K562 (cell line): ENCODE measurements around the gene ARMC2. TPM values are rescaled to one million over a fixed set of nuclear protein-coding genes. Genes with fewer than 3 reads are reported as not detected.

Source experiments
- ATAC-seq: fragments of 200-7000 bp; cut with Tn5 transposase; 3 replicates; pipeline ENCODE4 v1.9.1; 2020; ENCODE audit warnings: moderate library complexity
- BruUV-seq: library from RNA; stranded (reverse); fragments of 400-500 nt; replicated peaks from 2 replicates; lab custom pipeline; 2021; lab: Mats Ljungman, UMichigan
- CTCF ChIA-PET: fragments of 300-600 bp; formaldehyde crosslinking; extraction: SDS; loops from one replicate; lab custom pipeline; 2021; ENCODE audit warnings: low intra/inter-chr PET ratio; lab: Yijun Ruan, JAX
- POLR2A ChIA-PET: fragments of 300-600, 350-650 bp; sonication (Branson Sonifier 250); formaldehyde crosslinking; extraction: SDS; loops from one replicate; lab custom pipeline; 2021; ENCODE audit warnings: antibody characterized with exemption, inconsistent platforms; lab: Yijun Ruan, JAX
- DNase-seq, 4 experiments: peaks; one replicate each; pipeline versions ENCODE4 v3.0.0 to v3.0.0-alpha.2; 2011 to 2018; ENCODE audit warnings: low spot score in 3 of 4, mixed read lengths in 3 of 4; ENCODE audit errors: extremely low read depth in 1 of 4
- FAIRE-seq: peaks from 2 replicates; lab custom pipeline; 2011; peaks lifted over from hg19 to GRCh38; lab: Jason Lieb, UNC
- H2AFZ ChIP-seq: 2 replicates; pipeline ENCODE4 v1.6.0; 2011; ENCODE audit warnings: low read depth, low read length, control low read depth, inconsistent platforms
- H3K27ac ChIP-seq: fragments of 200-600 bp; 3 replicates; pipeline ENCODE4 v1.8.0; 2011; ENCODE audit warnings: low read depth, mild to moderate bottlenecking, control low read depth, inconsistent platforms, low read length, moderate library complexity, mixed read lengths; ENCODE audit errors: extremely low read depth
- H3K27me3 ChIP-seq, 2 experiments: fragments of 300-600 bp in 1 of 2; 2 replicates in 1 of 2; 3 replicates in 1 of 2; pipeline versions ENCODE4 v1.6.0 to v1.8.0; 2011; ENCODE audit warnings: inconsistent platforms in 2 of 2, low read length in 2 of 2, mild to moderate bottlenecking in 1 of 2, mixed read lengths in 1 of 2, moderate library complexity in 1 of 2; ENCODE audit not compliant: control insufficient read depth in 2 of 2, insufficient read depth in 2 of 2
- H3K36me3 ChIP-seq: fragments of 300-600 bp; 3 replicates; pipeline ENCODE4 v1.8.0; 2011; ENCODE audit warnings: mild to moderate bottlenecking, low read length, inconsistent platforms; ENCODE audit not compliant: control insufficient read depth, insufficient read depth
- H3K4me1 ChIP-seq, 2 experiments: fragments of 200-600 bp in 1 of 2; replicated peaks in 1 of 2; 2 replicates in 1 of 2; 3 replicates in 1 of 2; pipeline versions ENCODE4 v1.5.1 to v1.8.0; 2011; ENCODE audit warnings: inconsistent platforms in 2 of 2, low read length in 2 of 2, mild to moderate bottlenecking in 1 of 2, mixed read lengths in 1 of 2, moderate library complexity in 1 of 2; ENCODE audit not compliant: control insufficient read depth in 2 of 2, insufficient read depth in 2 of 2
- H3K4me2 ChIP-seq: 2 replicates; pipeline ENCODE4 v1.6.1; 2011; ENCODE audit warnings: low read length, control low read depth, inconsistent platforms, mixed read lengths; ENCODE audit not compliant: insufficient read depth
- H3K4me3 ChIP-seq: fragments of 200-600 bp; sonication (generic), shearing (Covaris generic); 2 replicates; pipeline ENCODE4 v1.5.1; 2016; ENCODE audit warnings: control low read depth, inconsistent platforms
- H3K79me2 ChIP-seq: fragments of 200-600 bp; 3 replicates; pipeline ENCODE4 v1.8.0; 2011; ENCODE audit warnings: low read length, inconsistent platforms; ENCODE audit not compliant: control insufficient read depth, insufficient read depth
- H3K9ac ChIP-seq, 2 experiments: 2 replicates each; pipeline versions ENCODE4 v1.6.0 to v1.6.1; 2011; ENCODE audit warnings: low read depth in 2 of 2, low read length in 2 of 2, control low read depth in 1 of 2, inconsistent platforms in 1 of 2, mild to moderate bottlenecking in 1 of 2, mixed read lengths in 1 of 2; ENCODE audit not compliant: insufficient read depth in 1 of 2
- H3K9me1 ChIP-seq: one replicate; pipeline ENCODE4 v1.6.0; 2011; ENCODE audit warnings: inconsistent platforms, mild to moderate bottlenecking, low read length, moderate library complexity; ENCODE audit not compliant: control insufficient read depth, insufficient read depth
- H3K9me3 ChIP-seq: replicated peaks from 2 replicates; pipeline ENCODE4 v1.5.1; 2011; ENCODE audit warnings: low read depth, low read length, inconsistent platforms; ENCODE audit not compliant: control insufficient read depth, insufficient read depth
- H4K20me1 ChIP-seq: replicated peaks from 2 replicates; pipeline ENCODE4 v1.6.1; 2011; ENCODE audit warnings: low read length, inconsistent platforms, mixed read lengths; ENCODE audit not compliant: control insufficient read depth, insufficient read depth
- HMG20B ChIP-seq: fragments of 250-450 bp; sonication (Bioruptor Pico); IDR thresholded peaks from 2 replicates; pipeline ENCODE4 v1.5.0; 2021; ENCODE audit warnings: mild to moderate bottlenecking
- LCOR ChIP-seq: sonication (generic); formaldehyde crosslinking; IDR thresholded peaks from 2 replicates; pipeline ENCODE4 v1.8.0; 2022; ENCODE audit warnings: mild to moderate bottlenecking, missing genetic modification reagents
- ZNF445 ChIP-seq: fragments of 250-450 bp; sonication (Bioruptor Pico); IDR thresholded peaks from 2 replicates; pipeline ENCODE4 v1.4.0; 2020; ENCODE audit warnings: low read depth, mild to moderate bottlenecking, moderate library complexity
- ZNF766 ChIP-seq: fragments of 200-800 bp; sonication (Bioruptor generic); conservative IDR thresholded peaks from 2 replicates; pipeline ENCODE4 v1.6.1; 2016; ENCODE audit warnings: missing genetic modification characterization, missing compliant biosample characterization
- WGBS: fragments of 100-300 bp; shearing (Covaris generic); methylation state at CpG from one replicate; pipeline ENCODE4 v1.1.6; 2016; ENCODE audit warnings: low coverage, mixed read lengths; ENCODE audit not compliant: insufficient coverage; ENCODE audit errors: missing lambda C conversion rate; 5-methylcytosine and 5-hydroxymethylcytosine counted together
- in situ Hi-C: fragments of 300-500 bp; cut with MboI; formaldehyde crosslinking; loops from 4 replicates; pipeline ENCODE4 v1.15.0; 2018; ENCODE audit warnings: inconsistent platforms, mixed read lengths
- intact Hi-C: fragments of 100-400 bp; cut with micrococcal nuclease; formaldehyde crosslinking; loops from 2 replicates; pipeline ENCODE4 v1.14.2; 2022
- polyA plus RNA-seq, 8 experiments: library from polyadenylated mRNA; depleted of rRNA in 4 of 8; stranded (reverse) in 5 of 8; unstranded in 3 of 8; fragments of >200 nt; fragmentation: Nextera tagmentation in 2 of 8; fragmentation: Illumina TruSeq in 1 of 8; extraction: Ambion mirVana in 2 of 8; extraction: Trizol in 1 of 8; gene quantifications; 2 replicates each; pipeline versions ENCODE4 v1.2.1 to v1.2.3, GENCODE V29; 2011 to 2014; ENCODE audit warnings: inconsistent platforms in 1 of 8, missing spikeins in 1 of 8
- total RNA-seq, 7 experiments: library from RNA; depleted of rRNA in 6 of 7; stranded (reverse); fragments of >200 nt in 6 of 7; fragmentation: Illumina TruSeq in 2 of 7; extraction: Trizol in 2 of 7; gene quantifications; 2 replicates each; pipeline versions ENCODE4 v1.2.1 to v1.2.3, GENCODE V29; 2011 to 2021; ENCODE audit warnings: low replicate concordance in 1 of 7
- TF ChIP-seq, protein P1 (sequence below): sonication (generic); formaldehyde crosslinking; IDR thresholded peaks from 2 replicates; pipeline ENCODE4 v1.8.0; 2022; ENCODE audit warnings: mild to moderate bottlenecking, missing genetic modification reagents

ARMC2 gene
- total and polyA plus RNA-seq, 9 of the 15 experiments (the other 6 are each of a cell fraction or from before 2014, with no cell fraction given): 0.14 to 3.0 (median 0.82) TPM

DNA sequence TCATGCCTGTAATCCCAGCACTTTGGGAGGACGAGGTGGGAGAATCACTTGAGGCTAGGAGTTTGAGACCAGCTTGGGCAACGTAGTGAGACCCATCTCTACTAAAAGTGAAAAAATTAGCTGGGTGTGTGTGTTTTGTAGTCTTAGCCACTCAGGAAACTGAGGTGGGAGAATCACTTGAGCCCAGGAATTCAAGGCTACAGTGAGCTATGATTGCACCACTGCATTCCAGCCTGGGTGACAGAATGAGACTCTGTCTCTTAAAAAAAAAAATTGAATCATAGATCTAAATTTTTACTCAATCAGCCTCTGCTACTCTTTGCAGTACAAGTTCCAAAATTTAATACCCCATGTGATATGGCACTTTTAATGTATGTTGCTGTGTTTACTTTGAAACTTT is 121.6 kb downstream of the ARMC2 start:
- no peak for ATAC-seq
- H3K9me1 ChIP-seq: no peaks in the 10 kb centered on the region
- no peak for FAIRE-seq
- H3K27me3 ChIP-seq: peaks cover 0 to 11% of the 10 kb centered on the region in 2 experiments; a peak in 2 of 5 replicates
- in situ Hi-C loops (no loop called here), intact Hi-C loops (no loop called here)
- H3K79me2 ChIP-seq: no peaks in the 10 kb centered on the region
- H3K4me1 ChIP-seq: peaks cover 0 to 8% of the 10 kb centered on the region in 2 experiments; a peak in 4 of 5 replicates
- no peak overlapping the region for H3K9ac ChIP-seq
- no peaks in the 10 kb centered on the region for H3K9me3 ChIP-seq
- H3K36me3 ChIP-seq: no peaks in the 10 kb centered on the region
- no peak overlapping the region for H2AFZ ChIP-seq
- ChIA-PET CTCF (no interaction called here), POLR2A (interaction anchor here (0.8 to 2.0 kb wide), 2 partner anchors 8 to 13 kb away, joined by 3 to 7 read pairs; no protein-coding TSS in a partner anchor)
- no peak overlapping the region for H3K4me2 ChIP-seq
- H3K4me3 ChIP-seq: no peak overlapping the region
- BruUV-seq: no TSS peak
- no peaks in the 10 kb centered on the region for H4K20me1 ChIP-seq
- no peak overlapping the region for H3K27ac ChIP-seq
- WGBS: 0% methylated on average over 2 of the region's 2 CpGs
- DNase-seq: no peak
- TF ChIP-seq ZNF445 (CRISPR knock-in tag) (no peak), ZNF766 (CRISPR knock-in tag) (no peak), HMG20B (CRISPR knock-in tag) (no peak), LCOR (CRISPR knock-in tag) (no peak)
- TF ChIP-seq, protein P1, sequence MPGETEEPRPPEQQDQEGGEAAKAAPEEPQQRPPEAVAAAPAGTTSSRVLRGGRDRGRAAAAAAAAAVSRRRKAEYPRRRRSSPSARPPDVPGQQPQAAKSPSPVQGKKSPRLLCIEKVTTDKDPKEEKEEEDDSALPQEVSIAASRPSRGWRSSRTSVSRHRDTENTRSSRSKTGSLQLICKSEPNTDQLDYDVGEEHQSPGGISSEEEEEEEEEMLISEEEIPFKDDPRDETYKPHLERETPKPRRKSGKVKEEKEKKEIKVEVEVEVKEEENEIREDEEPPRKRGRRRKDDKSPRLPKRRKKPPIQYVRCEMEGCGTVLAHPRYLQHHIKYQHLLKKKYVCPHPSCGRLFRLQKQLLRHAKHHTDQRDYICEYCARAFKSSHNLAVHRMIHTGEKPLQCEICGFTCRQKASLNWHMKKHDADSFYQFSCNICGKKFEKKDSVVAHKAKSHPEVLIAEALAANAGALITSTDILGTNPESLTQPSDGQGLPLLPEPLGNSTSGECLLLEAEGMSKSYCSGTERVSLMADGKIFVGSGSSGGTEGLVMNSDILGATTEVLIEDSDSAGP (CRISPR knock-in tag): no peak
